CD14-positive monocyte (primary cell): ENCODE results near the gene CARNS1. TPM values are rescaled to one million over a fixed set of nuclear protein-coding genes. Genes with fewer than 3 reads are reported as not detected.

Experiments
- DNase-seq, 3 donors: peaks; one replicate each; pipeline ENCODE4 v3.0.0-alpha.2; 2011 to 2022
- H2AFZ ChIP-seq: 2 replicates; pipeline ENCODE4 v1.6.0; 2012; ENCODE audit warnings: mild to moderate bottlenecking, low read depth, low read length, inconsistent platforms; ENCODE audit not compliant: insufficient read depth, poor library complexity, severe bottlenecking
- H3K27ac ChIP-seq, 2 donors: 1 replicate in 1 of 2; 2 replicates in 1 of 2; pipeline ENCODE4 v1.5.1; 2012 to 2013; ENCODE audit warnings: low read length in 2 of 2, control low read depth in 1 of 2, inconsistent platforms in 1 of 2, low read depth in 1 of 2, mild to moderate bottlenecking in 1 of 2
- H3K27me3 ChIP-seq, 2 donors: one replicate each; pipeline versions ENCODE4 v1.6.0 to v1.6.1; 2011 to 2013; ENCODE audit warnings: low read length in 2 of 2; ENCODE audit not compliant: control insufficient read depth in 2 of 2, insufficient read depth in 2 of 2
- H3K36me3 ChIP-seq, 2 donors: replicated peaks in 1 of 2; 1 replicate in 1 of 2; 2 replicates in 1 of 2; pipeline versions ENCODE4 v1.5.1 to v1.6.1; 2012 to 2013; ENCODE audit warnings: low read length in 2 of 2, control low read depth in 1 of 2, inconsistent platforms in 1 of 2, mild to moderate bottlenecking in 1 of 2; ENCODE audit not compliant: insufficient read depth in 2 of 2, control insufficient read depth in 1 of 2
- H3K4me1 ChIP-seq, 2 donors: 1 replicate in 1 of 2; 2 replicates in 1 of 2; pipeline versions ENCODE4 v1.5.1 to v1.6.1; 2012 to 2013; ENCODE audit warnings: low read length in 2 of 2, control low read depth in 1 of 2, inconsistent platforms in 1 of 2, mild to moderate bottlenecking in 1 of 2, moderate library complexity in 1 of 2; ENCODE audit not compliant: insufficient read depth in 2 of 2, control insufficient read depth in 1 of 2
- H3K4me2 ChIP-seq: replicated peaks from 2 replicates; pipeline ENCODE3; 2012; ENCODE audit warnings: low read length, moderate library complexity, mild to moderate bottlenecking; ENCODE audit not compliant: poor library complexity, severe bottlenecking; ENCODE audit errors: extremely low read depth
- H3K4me3 ChIP-seq, 3 experiments: fragments of 200-600 bp in 1 of 3; sonication (generic) in 1 of 3; replicated peaks in 1 of 3; 1 replicate in 2 of 3; 2 replicates in 1 of 3; pipeline ENCODE4 v1.5.1; 2011 to 2013; ENCODE audit warnings: low read length in 3 of 3, mild to moderate bottlenecking in 3 of 3, control low read depth in 2 of 3, low read depth in 2 of 3, inconsistent platforms in 1 of 3, moderate library complexity in 1 of 3
- H3K79me2 ChIP-seq: 2 replicates; pipeline ENCODE4 v1.6.0; 2012; ENCODE audit warnings: mild to moderate bottlenecking, control low read depth, inconsistent platforms, low read length, moderate library complexity; ENCODE audit not compliant: insufficient read depth
- H3K9ac ChIP-seq: 2 replicates; pipeline ENCODE4 v1.6.0; 2017; ENCODE audit warnings: low read length, mild to moderate bottlenecking; ENCODE audit not compliant: insufficient read depth, poor library complexity, severe bottlenecking
- H3K9me3 ChIP-seq, 2 donors: replicated peaks in 1 of 2; 1 replicate in 1 of 2; 2 replicates in 1 of 2; pipeline versions ENCODE4 v1.5.1 to v1.6.1; 2012 to 2013; ENCODE audit warnings: low read length in 2 of 2, control low read depth in 1 of 2; ENCODE audit not compliant: control insufficient read depth in 1 of 2, insufficient read depth in 1 of 2
- H4K20me1 ChIP-seq: 2 replicates; pipeline ENCODE4 v1.6.0; 2012; ENCODE audit warnings: mild to moderate bottlenecking, low read length, control low read depth, moderate library complexity; ENCODE audit not compliant: insufficient read depth
- H3K27ac Mint-ChIP-seq, 7 donors: one replicate each; pipeline ENCODE4 v1.8.0; 2020; ENCODE audit warnings: mild to moderate bottlenecking in 7 of 7, mixed read lengths in 7 of 7, moderate library complexity in 6 of 7, inconsistent platforms in 2 of 7
- H3K27me3 Mint-ChIP-seq, 3 donors: one replicate each; pipeline ENCODE4 v1.8.0; 2021 to 2022; ENCODE audit warnings: low read depth in 3 of 3, mild to moderate bottlenecking in 3 of 3, mixed read lengths in 3 of 3, moderate library complexity in 3 of 3, inconsistent platforms in 1 of 3
- H3K36me3 Mint-ChIP-seq, 2 donors: one replicate each; pipeline ENCODE4 v1.8.0; 2020; ENCODE audit warnings: mixed read lengths in 2 of 2, inconsistent platforms in 1 of 2, mild to moderate bottlenecking in 1 of 2
- H3K4me1 Mint-ChIP-seq: one replicate; pipeline ENCODE4 v1.8.0; 2020; ENCODE audit warnings: mild to moderate bottlenecking, mixed read lengths
- H3K4me3 Mint-ChIP-seq, 2 donors: one replicate each; pipeline ENCODE4 v1.8.0; 2020; ENCODE audit warnings: mild to moderate bottlenecking in 2 of 2, mixed read lengths in 2 of 2, moderate library complexity in 1 of 2
- H3K9me3 Mint-ChIP-seq, 7 donors: one replicate each; pipeline ENCODE4 v1.8.0; 2020 to 2022; ENCODE audit warnings: mixed read lengths in 7 of 7, mild to moderate bottlenecking in 6 of 7, moderate library complexity in 6 of 7, inconsistent platforms in 2 of 7
- CTCF ChIP-seq: fragments of 200-600 bp; IDR thresholded peaks from one replicate; pipeline ENCODE4 v1.8.0; 2022; ENCODE audit warnings: antibody characterized with exemption, mild to moderate bottlenecking
- WGBS: methylation state at CpG from one replicate; pipeline ENCODE4 v1.1.5; 2013; ENCODE audit warnings: missing lambda C conversion rate; ENCODE audit not compliant: insufficient coverage; 5-methylcytosine and 5-hydroxymethylcytosine counted together
- intact Hi-C, 2 donors: fragments of 100-400 bp; cut with micrococcal nuclease; formaldehyde crosslinking; loops; one replicate each; pipeline versions ENCODE4 v1.15.0 to v1.15.1; 2023
- polyA plus RNA-seq, 3 donors: library from polyadenylated mRNA; depleted of rRNA in 1 of 3; unstranded in 2 of 3; stranded (reverse) in 1 of 3; fragments of 300-500 nt in 2 of 3; fragments of >200 nt in 1 of 3; fragmentation: Illumina TruSeq in 2 of 3; gene quantifications; 1 replicate in 2 of 3; 2 replicates in 1 of 3; pipeline ENCODE4 v1.2.3, GENCODE V29; 2012 to 2021

The CARNS1 gene
- polyA plus RNA-seq, 3 donors: 0.09 TPM; not detected in 2

- no peaks in the 10 kb centered on the region for H3K27me3 ChIP-seq
- H3K9ac ChIP-seq: no peak overlapping the region
- peaks cover 39 to 59% of the 10 kb centered on the region in 2 donors for H3K36me3 ChIP-seq
- no peak overlapping the region for H2AFZ ChIP-seq
- Mint-ChIP-seq H3K4me1 (peaks cover 52% of the 10 kb centered on the region), H3K27me3 (peaks cover 0 to 3% (median 0%) of the 10 kb centered on the region in 3 donors), H3K27ac (peak overlapping the region in 2 of 7 donors; percentile 36 to 41), H3K36me3 (peaks cover 39 to 48% of the 10 kb centered on the region in 2 donors), H3K4me3 (no peak overlapping the region), H3K9me3 (no peaks in the 10 kb centered on the region)
- peaks cover 34 to 61% of the 10 kb centered on the region in 2 donors for H3K4me1 ChIP-seq
- DNase-seq: no peak
- H3K27ac ChIP-seq: no peak overlapping the region
- peaks cover 62% of the 10 kb centered on the region for H3K79me2 ChIP-seq
- 95% methylated on average over 15 of the region's 19 CpGs for WGBS
- H3K4me3 ChIP-seq: no peak overlapping the region
- H4K20me1 ChIP-seq: peaks cover 68% of the 10 kb centered on the region
- TF ChIP-seq CTCF: no peak
- no peaks in the 10 kb centered on the region for H3K9me3 ChIP-seq
- intact Hi-C loops: loop anchor here in 1 of 2 donors (10.0 kb wide), 1 partner anchor 551 kb away; the partner anchor contains the start of gene RCE1
- no peak overlapping the region for H3K4me2 ChIP-seq
Measured at GRCh38 chr11:67395555-67396258, 19.8 kb upstream of the CARNS1 start.

- H3K9ac ChIP-seq: no peak overlapping the region
- DNase-seq: no peak
- peaks cover 39 to 59% of the 10 kb centered on the region in 2 donors for H3K36me3 ChIP-seq
- peaks cover 62% of the 10 kb centered on the region for H3K79me2 ChIP-seq
- H3K9me3 ChIP-seq: no peaks in the 10 kb centered on the region
- no peak overlapping the region for H3K27ac Mint-ChIP-seq
- H3K4me2 ChIP-seq: no peak overlapping the region
- intact Hi-C loops: loop anchor here in 1 of 2 donors (10.0 kb wide), 1 partner anchor 551 kb away; the partner anchor contains the start of gene RCE1
- H4K20me1 ChIP-seq: peaks cover 73% of the 10 kb centered on the region
- TF ChIP-seq CTCF: no peak
- H3K4me1 ChIP-seq: peaks cover 33 to 61% of the 10 kb centered on the region in 2 donors
- H3K27me3 Mint-ChIP-seq: peaks cover 0 to 3% (median 0%) of the 10 kb centered on the region in 3 donors
- H3K27ac ChIP-seq: peak overlapping the region in 1 of 2 donors; percentile 9
- no peaks in the 10 kb centered on the region for H3K27me3 ChIP-seq
- H3K4me1 Mint-ChIP-seq: peaks cover 51% of the 10 kb centered on the region
- H3K9me3 Mint-ChIP-seq: no peaks in the 10 kb centered on the region
- WGBS: 92% methylated on average over 7 of the region's 7 CpGs
- H3K4me3 ChIP-seq: no peak overlapping the region
- no peak overlapping the region for H2AFZ ChIP-seq
- H3K36me3 Mint-ChIP-seq: peaks cover 39 to 48% of the 10 kb centered on the region in 2 donors
- no peak overlapping the region for H3K4me3 Mint-ChIP-seq
Measured at GRCh38 chr11:67396259-67396581, 19.3 kb upstream of the CARNS1 start.
